Kidney epithelial cell (primary cell): ENCODE data around the gene HCK. TPM values are rescaled to one million over a fixed set of nuclear protein-coding genes. Genes with fewer than 3 reads are reported as not detected.

Experiments
- DNase-seq: peaks from one replicate; pipeline ENCODE4 v3.0.0-alpha.2; 2010; ENCODE audit warnings: low read depth
- H3K27me3 ChIP-seq: 2 replicates; pipeline ENCODE4 v1.6.0; 2011; ENCODE audit warnings: low read length; ENCODE audit not compliant: control insufficient read depth, insufficient read depth
- H3K36me3 ChIP-seq: 2 replicates; pipeline ENCODE4 v1.5.1; 2011; ENCODE audit warnings: low read length; ENCODE audit not compliant: control insufficient read depth, insufficient read depth
- H3K4me3 ChIP-seq: 2 replicates; pipeline ENCODE4 v1.5.1; 2011; ENCODE audit warnings: low read depth, mild to moderate bottlenecking, control low read depth, low read length
- CTCF ChIP-seq: IDR thresholded peaks from 2 replicates; pipeline ENCODE4 v1.5.1; 2011; ENCODE audit warnings: mild to moderate bottlenecking, moderate library complexity, low read length, control low read depth, inconsistent platforms; ENCODE audit not compliant: insufficient read depth, poor library complexity, severe bottlenecking
- total RNA-seq: library from RNA; depleted of rRNA; stranded (reverse); fragments of >200 nt; gene quantifications from 2 replicates; pipeline ENCODE4 v1.2.3, GENCODE V29; 2015

Gene HCK
- total RNA-seq, 1 donor from 2014 or later, result 0.17 TPM

- DNase-seq, result no peak
- no peak overlapping the region for H3K4me3 ChIP-seq
- no peak for TF ChIP-seq CTCF
- H3K27me3 ChIP-seq, result peaks cover 17% of the 10 kb centered on the region
- H3K36me3 ChIP-seq, result no peaks in the 10 kb centered on the region
These were observed 16.1 kb downstream of the HCK start for GRCh38 chr20:32068174-32068573.

DNA sequence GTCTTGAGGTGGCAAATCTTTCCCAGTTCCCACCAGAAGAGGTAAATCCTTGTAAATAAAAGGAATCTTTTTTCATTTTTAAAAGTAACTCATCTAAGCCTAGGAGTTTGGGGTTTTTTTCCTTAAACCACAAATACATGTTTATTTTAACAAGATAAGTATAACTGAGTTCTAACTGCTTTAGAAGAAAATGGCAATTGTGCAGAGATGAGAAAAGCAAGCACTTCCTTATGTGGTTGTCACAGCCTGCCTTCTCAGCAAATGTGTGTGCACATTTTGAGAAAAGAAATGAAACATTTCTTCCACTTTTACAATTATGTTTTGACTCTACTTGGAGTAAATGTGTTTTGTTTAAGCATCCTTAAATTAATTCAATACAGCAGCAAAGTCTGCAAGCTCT is 17.7 kb downstream of the HCK start:
- Histone ChIP-seq H3K36me3 (no peaks in the 10 kb centered on the region), H3K4me3 (no peak overlapping the region), H3K27me3 (peaks cover 21% of the 10 kb centered on the region)
- TF ChIP-seq CTCF, result no peak
- no peak for DNase-seq

- DNase-seq, result no peak
- peaks cover 25% of the 10 kb centered on the region for H3K27me3 ChIP-seq
- no peak overlapping the region for H3K4me3 ChIP-seq
- TF ChIP-seq CTCF, result no peak
- H3K36me3 ChIP-seq, result no peaks in the 10 kb centered on the region
These were observed 18.2 kb downstream of the HCK start for GRCh38 chr20:32070282-32070681.

DNA sequence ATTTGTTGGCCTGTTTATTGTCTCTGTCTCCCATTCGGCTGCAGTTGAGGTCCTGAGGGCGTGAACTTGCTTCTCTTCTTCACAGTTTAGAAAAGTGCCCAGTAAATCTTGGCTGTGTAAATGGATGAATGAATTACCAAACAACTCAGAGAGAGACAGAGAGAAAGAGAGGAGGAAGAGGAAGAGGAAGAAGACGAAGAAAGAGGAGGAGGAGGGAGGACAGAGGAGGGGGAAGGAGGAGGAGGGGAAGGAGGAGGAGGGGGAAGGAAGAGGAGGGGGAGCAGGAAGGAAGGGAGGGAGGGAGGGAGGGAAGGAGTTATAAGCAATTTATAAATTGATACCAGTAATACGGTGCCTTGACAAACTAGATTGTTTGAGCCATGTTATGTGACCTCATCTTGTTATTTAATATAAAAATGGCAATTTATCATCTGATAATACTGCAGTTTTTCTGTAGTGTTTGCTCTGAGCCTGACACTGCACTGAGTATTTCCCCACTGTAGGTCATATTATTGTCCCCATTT is 18.7 kb downstream of the HCK start:
- H3K4me3 ChIP-seq, result no peak overlapping the region
- H3K27me3 ChIP-seq, result peaks cover 25% of the 10 kb centered on the region
- TF ChIP-seq CTCF, result no peak
- no peaks in the 10 kb centered on the region for H3K36me3 ChIP-seq
- no peak for DNase-seq

GRCh38 chr20:32071395-32072167 is 19.5 kb downstream of the HCK start:
- no peak for DNase-seq
- Histone ChIP-seq H3K27me3 (peaks cover 23% of the 10 kb centered on the region), H3K4me3 (no peak overlapping the region), H3K36me3 (no peaks in the 10 kb centered on the region)
- no peak for TF ChIP-seq CTCF
